WTC11 (cell line): ENCODE data around the gene SESTD1.

ENCODE experiments used
- CREM ChIP-seq: sonication (generic); formaldehyde crosslinking; IDR thresholded peaks from 2 replicates; pipeline ENCODE4 v1.8.1; 2022; ENCODE audit warnings: mild to moderate bottlenecking, missing genetic modification reagents, moderate library complexity
- EMX1 ChIP-seq: fragments of 250-450 bp; sonication (Bioruptor Pico); IDR thresholded peaks from 2 replicates; pipeline ENCODE4 v1.8.0; 2021; ENCODE audit warnings: mild to moderate bottlenecking
- JUN ChIP-seq: sonication (generic); formaldehyde crosslinking; IDR thresholded peaks from 2 replicates; pipeline ENCODE4 v1.8.0; 2023; ENCODE audit warnings: mild to moderate bottlenecking, missing genetic modification reagents
- NFE2L1 ChIP-seq: sonication (generic); formaldehyde crosslinking; IDR thresholded peaks from 2 replicates; pipeline ENCODE4 v1.8.1; 2023; ENCODE audit warnings: missing genetic modification reagents
- NFYB ChIP-seq: sonication (generic); formaldehyde crosslinking; conservative IDR thresholded peaks from 2 replicates; pipeline ENCODE4 v1.8.0; 2022; ENCODE audit warnings: low read depth, missing genetic modification reagents
- NR2C2 ChIP-seq: sonication (generic); formaldehyde crosslinking; IDR thresholded peaks from 2 replicates; pipeline ENCODE4 v1.8.0; 2022; ENCODE audit warnings: mild to moderate bottlenecking, missing genetic modification reagents
- SP1 ChIP-seq: sonication (generic); formaldehyde crosslinking; conservative IDR thresholded peaks from 2 replicates; pipeline ENCODE4 v1.8.1; 2022; ENCODE audit warnings: missing genetic modification reagents
- ZNF121 ChIP-seq: sonication (generic); formaldehyde crosslinking; IDR thresholded peaks from 2 replicates; pipeline ENCODE4 v1.8.0; 2023; ENCODE audit warnings: missing genetic modification reagents
- ZNF416 ChIP-seq: fragments of 250-450 bp; sonication (Bioruptor Pico); IDR thresholded peaks from 2 replicates; pipeline ENCODE4 v1.9.0; 2021; ENCODE audit warnings: mild to moderate bottlenecking, inconsistent platforms
- TF ChIP-seq, protein P1 (sequence below): sonication (generic); formaldehyde crosslinking; IDR thresholded peaks from 2 replicates; pipeline ENCODE4 v1.8.1; 2023; ENCODE audit warnings: mild to moderate bottlenecking, missing genetic modification reagents, borderline replicate concordance
- TF ChIP-seq, protein P2 (sequence below): fragments of 200-600 bp; IDR thresholded peaks from 2 replicates; pipeline ENCODE4 v1.8.0; 2022; ENCODE audit warnings: antibody characterized with exemption
- TF ChIP-seq, protein P3 (sequence below): sonication (generic); formaldehyde crosslinking; IDR thresholded peaks from 2 replicates; pipeline ENCODE4 v1.8.0; 2022; ENCODE audit warnings: mild to moderate bottlenecking, missing genetic modification reagents
- TF ChIP-seq, protein P4 (sequence below): sonication (generic); formaldehyde crosslinking; IDR thresholded peaks from 2 replicates; pipeline ENCODE4 v1.8.0; 2022; ENCODE audit warnings: missing genetic modification reagents
- TF ChIP-seq, protein P5 (sequence below): sonication (generic); formaldehyde crosslinking; conservative IDR thresholded peaks from 2 replicates; pipeline ENCODE4 v1.8.1; 2023; ENCODE audit warnings: mild to moderate bottlenecking, low read depth, missing genetic modification reagents, moderate library complexity

DNA sequence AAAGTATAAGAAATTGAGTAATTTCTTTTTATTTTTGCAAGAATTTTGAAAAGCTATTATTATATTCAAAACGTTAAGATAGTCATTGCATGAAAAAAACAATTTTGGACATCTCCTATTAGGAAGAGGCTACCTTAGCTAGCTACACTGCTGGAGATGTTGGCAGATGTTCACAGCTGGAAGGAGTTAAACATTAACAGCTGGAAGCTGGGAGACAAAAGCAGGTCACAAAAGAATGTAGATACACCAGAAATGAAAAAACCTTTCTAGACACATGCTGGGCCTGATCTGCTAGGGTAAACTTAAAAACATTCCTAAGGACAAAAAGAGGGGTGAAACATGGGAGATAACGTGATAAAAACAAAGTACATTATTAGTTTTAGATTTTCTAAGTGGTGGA is 84.4 kb downstream of the SESTD1 start:
- TF ChIP-seq, protein P1, sequence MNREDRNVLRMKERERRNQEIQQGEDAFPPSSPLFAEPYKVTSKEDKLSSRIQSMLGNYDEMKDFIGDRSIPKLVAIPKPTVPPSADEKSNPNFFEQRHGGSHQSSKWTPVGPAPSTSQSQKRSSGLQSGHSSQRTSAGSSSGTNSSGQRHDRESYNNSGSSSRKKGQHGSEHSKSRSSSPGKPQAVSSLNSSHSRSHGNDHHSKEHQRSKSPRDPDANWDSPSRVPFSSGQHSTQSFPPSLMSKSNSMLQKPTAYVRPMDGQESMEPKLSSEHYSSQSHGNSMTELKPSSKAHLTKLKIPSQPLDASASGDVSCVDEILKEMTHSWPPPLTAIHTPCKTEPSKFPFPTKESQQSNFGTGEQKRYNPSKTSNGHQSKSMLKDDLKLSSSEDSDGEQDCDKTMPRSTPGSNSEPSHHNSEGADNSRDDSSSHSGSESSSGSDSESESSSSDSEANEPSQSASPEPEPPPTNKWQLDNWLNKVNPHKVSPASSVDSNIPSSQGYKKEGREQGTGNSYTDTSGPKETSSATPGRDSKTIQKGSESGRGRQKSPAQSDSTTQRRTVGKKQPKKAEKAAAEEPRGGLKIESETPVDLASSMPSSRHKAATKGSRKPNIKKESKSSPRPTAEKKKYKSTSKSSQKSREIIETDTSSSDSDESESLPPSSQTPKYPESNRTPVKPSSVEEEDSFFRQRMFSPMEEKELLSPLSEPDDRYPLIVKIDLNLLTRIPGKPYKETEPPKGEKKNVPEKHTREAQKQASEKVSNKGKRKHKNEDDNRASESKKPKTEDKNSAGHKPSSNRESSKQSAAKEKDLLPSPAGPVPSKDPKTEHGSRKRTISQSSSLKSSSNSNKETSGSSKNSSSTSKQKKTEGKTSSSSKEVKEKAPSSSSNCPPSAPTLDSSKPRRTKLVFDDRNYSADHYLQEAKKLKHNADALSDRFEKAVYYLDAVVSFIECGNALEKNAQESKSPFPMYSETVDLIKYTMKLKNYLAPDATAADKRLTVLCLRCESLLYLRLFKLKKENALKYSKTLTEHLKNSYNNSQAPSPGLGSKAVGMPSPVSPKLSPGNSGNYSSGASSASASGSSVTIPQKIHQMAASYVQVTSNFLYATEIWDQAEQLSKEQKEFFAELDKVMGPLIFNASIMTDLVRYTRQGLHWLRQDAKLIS (CRISPR knock-in tag) = no peak
- TF ChIP-seq NR2C2 = no peak
- TF ChIP-seq, protein P2, sequence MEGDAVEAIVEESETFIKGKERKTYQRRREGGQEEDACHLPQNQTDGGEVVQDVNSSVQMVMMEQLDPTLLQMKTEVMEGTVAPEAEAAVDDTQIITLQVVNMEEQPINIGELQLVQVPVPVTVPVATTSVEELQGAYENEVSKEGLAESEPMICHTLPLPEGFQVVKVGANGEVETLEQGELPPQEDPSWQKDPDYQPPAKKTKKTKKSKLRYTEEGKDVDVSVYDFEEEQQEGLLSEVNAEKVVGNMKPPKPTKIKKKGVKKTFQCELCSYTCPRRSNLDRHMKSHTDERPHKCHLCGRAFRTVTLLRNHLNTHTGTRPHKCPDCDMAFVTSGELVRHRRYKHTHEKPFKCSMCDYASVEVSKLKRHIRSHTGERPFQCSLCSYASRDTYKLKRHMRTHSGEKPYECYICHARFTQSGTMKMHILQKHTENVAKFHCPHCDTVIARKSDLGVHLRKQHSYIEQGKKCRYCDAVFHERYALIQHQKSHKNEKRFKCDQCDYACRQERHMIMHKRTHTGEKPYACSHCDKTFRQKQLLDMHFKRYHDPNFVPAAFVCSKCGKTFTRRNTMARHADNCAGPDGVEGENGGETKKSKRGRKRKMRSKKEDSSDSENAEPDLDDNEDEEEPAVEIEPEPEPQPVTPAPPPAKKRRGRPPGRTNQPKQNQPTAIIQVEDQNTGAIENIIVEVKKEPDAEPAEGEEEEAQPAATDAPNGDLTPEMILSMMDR = no peak
- no peak for TF ChIP-seq SP1 (CRISPR knock-in tag)
- TF ChIP-seq, protein P3, sequence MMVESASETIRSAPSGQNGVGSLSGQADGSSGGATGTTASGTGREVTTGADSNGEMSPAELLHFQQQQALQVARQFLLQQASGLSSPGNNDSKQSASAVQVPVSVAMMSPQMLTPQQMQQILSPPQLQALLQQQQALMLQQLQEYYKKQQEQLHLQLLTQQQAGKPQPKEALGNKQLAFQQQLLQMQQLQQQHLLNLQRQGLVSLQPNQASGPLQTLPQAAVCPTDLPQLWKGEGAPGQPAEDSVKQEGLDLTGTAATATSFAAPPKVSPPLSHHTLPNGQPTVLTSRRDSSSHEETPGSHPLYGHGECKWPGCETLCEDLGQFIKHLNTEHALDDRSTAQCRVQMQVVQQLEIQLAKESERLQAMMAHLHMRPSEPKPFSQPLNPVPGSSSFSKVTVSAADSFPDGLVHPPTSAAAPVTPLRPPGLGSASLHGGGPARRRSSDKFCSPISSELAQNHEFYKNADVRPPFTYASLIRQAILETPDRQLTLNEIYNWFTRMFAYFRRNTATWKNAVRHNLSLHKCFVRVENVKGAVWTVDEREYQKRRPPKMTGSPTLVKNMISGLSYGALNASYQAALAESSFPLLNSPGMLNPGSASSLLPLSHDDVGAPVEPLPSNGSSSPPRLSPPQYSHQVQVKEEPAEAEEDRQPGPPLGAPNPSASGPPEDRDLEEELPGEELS (CRISPR knock-in tag) = no peak
- no peak for TF ChIP-seq JUN (CRISPR knock-in tag)
- no peak for TF ChIP-seq NFE2L1 (CRISPR knock-in tag)
- TF ChIP-seq ZNF416 = no peak
- TF ChIP-seq, protein P4, sequence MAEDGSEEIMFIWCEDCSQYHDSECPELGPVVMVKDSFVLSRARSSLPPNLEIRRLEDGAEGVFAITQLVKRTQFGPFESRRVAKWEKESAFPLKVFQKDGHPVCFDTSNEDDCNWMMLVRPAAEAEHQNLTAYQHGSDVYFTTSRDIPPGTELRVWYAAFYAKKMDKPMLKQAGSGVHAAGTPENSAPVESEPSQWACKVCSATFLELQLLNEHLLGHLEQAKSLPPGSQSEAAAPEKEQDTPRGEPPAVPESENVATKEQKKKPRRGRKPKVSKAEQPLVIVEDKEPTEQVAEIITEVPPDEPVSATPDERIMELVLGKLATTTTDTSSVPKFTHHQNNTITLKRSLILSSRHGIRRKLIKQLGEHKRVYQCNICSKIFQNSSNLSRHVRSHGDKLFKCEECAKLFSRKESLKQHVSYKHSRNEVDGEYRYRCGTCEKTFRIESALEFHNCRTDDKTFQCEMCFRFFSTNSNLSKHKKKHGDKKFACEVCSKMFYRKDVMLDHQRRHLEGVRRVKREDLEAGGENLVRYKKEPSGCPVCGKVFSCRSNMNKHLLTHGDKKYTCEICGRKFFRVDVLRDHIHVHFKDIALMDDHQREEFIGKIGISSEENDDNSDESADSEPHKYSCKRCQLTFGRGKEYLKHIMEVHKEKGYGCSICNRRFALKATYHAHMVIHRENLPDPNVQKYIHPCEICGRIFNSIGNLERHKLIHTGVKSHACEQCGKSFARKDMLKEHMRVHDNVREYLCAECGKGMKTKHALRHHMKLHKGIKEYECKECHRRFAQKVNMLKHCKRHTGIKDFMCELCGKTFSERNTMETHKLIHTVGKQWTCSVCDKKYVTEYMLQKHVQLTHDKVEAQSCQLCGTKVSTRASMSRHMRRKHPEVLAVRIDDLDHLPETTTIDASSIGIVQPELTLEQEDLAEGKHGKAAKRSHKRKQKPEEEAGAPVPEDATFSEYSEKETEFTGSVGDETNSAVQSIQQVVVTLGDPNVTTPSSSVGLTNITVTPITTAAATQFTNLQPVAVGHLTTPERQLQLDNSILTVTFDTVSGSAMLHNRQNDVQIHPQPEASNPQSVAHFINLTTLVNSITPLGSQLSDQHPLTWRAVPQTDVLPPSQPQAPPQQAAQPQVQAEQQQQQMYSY (CRISPR knock-in tag) = no peak
- TF ChIP-seq NFYB (CRISPR knock-in tag) = no peak
- TF ChIP-seq EMX1 (CRISPR knock-in tag) = no peak
- TF ChIP-seq ZNF121 (CRISPR knock-in tag) = no peak
- TF ChIP-seq, protein P5, sequence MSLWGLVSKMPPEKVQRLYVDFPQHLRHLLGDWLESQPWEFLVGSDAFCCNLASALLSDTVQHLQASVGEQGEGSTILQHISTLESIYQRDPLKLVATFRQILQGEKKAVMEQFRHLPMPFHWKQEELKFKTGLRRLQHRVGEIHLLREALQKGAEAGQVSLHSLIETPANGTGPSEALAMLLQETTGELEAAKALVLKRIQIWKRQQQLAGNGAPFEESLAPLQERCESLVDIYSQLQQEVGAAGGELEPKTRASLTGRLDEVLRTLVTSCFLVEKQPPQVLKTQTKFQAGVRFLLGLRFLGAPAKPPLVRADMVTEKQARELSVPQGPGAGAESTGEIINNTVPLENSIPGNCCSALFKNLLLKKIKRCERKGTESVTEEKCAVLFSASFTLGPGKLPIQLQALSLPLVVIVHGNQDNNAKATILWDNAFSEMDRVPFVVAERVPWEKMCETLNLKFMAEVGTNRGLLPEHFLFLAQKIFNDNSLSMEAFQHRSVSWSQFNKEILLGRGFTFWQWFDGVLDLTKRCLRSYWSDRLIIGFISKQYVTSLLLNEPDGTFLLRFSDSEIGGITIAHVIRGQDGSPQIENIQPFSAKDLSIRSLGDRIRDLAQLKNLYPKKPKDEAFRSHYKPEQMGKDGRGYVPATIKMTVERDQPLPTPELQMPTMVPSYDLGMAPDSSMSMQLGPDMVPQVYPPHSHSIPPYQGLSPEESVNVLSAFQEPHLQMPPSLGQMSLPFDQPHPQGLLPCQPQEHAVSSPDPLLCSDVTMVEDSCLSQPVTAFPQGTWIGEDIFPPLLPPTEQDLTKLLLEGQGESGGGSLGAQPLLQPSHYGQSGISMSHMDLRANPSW (CRISPR knock-in tag) = no peak
- TF ChIP-seq CREM = no peak
